ENCODE results near the gene DNAJC5. TPM values are rescaled to one million over a fixed set of nuclear protein-coding genes. Genes with fewer than 3 reads are reported as not detected.
A peak's percentile ranks its signal among the peaks of the same experiment; 100 is the strongest.

DNAJC5 gene
- total RNA-seq, 3 donors from 2014 or later = 31.1 to 37.9 (median 37.0) TPM

DNA sequence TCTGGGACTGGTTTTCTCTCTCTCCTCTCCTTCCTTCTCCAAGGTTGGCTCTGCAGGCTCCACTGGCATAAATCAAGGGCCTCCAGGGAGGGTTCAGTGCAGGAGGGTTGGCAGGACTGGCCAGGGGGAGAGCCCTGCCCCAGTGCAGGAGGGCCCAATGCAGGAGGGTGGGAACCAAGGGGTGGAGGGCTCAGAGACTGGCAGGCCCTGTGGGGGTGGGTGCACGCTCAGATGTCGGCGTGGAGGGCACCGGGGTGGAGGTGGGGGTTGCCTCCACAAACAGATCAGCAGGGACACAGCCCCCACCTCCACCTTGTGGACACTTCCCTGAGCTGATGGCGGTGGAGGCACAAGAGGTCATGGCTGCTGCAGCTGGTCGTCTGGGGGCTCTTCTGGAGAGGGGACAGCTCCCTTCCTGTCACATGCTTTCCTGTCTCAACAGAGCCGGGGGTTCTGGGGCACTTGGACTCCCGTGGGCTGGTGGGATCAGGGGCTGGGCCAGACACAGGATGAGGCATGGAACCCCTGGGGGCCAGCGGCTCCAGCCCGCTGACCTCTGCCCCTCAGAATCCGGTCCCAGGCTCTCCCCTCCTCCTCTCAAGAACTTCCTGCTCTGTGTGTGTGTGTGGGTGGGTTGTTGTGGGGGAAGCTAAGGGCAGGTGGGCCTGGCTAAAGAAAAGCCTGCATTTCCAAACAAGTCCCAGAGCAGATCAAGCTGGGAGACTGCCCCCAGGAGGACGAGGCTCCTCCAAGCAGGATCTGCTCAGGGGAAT, 36.3 kb upstream of the DNAJC5 start:
- intact Hi-C loops (cut with DNase I; ENCODE audit: low total_unique reads) = no loop called here
- Histone ChIP-seq H3K4me1 (peaks cover 23 to 35% of the 10 kb centered on the region in 2 donors), H3K27ac (peak overlapping the region; percentile 40 to 79), H3K36me3 (no peaks in the 10 kb centered on the region), H3K9me3 (no peaks in the 10 kb centered on the region), H3K4me3 (peak overlapping the region in 1 of 3 donors; percentile 15), H3K27me3 (no peaks in the 10 kb centered on the region)
- no peak for DNase-seq (ENCODE audit: low spot score in 2 of 2)
- TF ChIP-seq POLR2A (IDR thresholded peaks at IDR 0.05) (no peak), POLR2AphosphoS5 (IDR thresholded peaks at IDR 0.05) (no peak)
- TF ChIP-seq, protein P1, sequence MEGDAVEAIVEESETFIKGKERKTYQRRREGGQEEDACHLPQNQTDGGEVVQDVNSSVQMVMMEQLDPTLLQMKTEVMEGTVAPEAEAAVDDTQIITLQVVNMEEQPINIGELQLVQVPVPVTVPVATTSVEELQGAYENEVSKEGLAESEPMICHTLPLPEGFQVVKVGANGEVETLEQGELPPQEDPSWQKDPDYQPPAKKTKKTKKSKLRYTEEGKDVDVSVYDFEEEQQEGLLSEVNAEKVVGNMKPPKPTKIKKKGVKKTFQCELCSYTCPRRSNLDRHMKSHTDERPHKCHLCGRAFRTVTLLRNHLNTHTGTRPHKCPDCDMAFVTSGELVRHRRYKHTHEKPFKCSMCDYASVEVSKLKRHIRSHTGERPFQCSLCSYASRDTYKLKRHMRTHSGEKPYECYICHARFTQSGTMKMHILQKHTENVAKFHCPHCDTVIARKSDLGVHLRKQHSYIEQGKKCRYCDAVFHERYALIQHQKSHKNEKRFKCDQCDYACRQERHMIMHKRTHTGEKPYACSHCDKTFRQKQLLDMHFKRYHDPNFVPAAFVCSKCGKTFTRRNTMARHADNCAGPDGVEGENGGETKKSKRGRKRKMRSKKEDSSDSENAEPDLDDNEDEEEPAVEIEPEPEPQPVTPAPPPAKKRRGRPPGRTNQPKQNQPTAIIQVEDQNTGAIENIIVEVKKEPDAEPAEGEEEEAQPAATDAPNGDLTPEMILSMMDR (IDR thresholded peaks at IDR 0.05) = no peak

DNA sequence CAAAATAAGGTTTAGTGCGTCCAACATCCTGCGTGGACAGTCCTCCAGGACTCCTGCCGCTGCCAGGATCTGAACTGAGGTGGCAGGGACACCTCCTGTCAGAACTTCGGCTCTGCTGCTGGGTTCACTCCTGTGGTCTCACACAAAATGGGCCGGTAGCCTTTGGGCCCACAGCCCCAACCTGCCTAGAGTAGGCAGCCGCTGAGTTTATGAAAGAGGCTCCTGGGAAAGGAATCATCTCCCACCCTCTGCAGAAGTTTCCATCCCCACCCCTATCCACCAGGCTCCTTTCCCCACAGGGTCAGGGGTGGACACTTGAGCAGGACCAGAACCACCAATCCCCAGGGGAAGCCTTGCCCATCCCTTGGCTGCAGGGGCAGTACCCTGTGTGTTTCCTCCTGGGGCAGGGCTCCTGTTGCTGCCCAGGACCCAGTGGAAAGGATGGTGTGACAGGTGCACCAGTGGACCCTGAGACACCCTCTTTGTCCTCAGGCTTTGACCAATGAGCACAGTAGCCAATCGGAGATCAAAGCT, 35.7 kb upstream of the DNAJC5 start:
- Histone ChIP-seq H3K27ac (peak overlapping the region; percentile 40 to 79), H3K4me1 (peaks cover 18 to 35% of the 10 kb centered on the region in 2 donors), H3K4me3 (no peak overlapping the region), H3K9me3 (no peaks in the 10 kb centered on the region), H3K27me3 (no peaks in the 10 kb centered on the region), H3K36me3 (no peaks in the 10 kb centered on the region)
- DNase-seq (ENCODE audit: low spot score in 2 of 2) = no peak
- TF ChIP-seq, protein P1 (IDR thresholded peaks at IDR 0.05) = no peak
- no peak for TF ChIP-seq POLR2AphosphoS5 (IDR thresholded peaks at IDR 0.05)
- TF ChIP-seq POLR2A (IDR thresholded peaks at IDR 0.05) = no peak
- intact Hi-C loops (cut with DNase I; ENCODE audit: low total_unique reads) = no loop called here

DNA sequence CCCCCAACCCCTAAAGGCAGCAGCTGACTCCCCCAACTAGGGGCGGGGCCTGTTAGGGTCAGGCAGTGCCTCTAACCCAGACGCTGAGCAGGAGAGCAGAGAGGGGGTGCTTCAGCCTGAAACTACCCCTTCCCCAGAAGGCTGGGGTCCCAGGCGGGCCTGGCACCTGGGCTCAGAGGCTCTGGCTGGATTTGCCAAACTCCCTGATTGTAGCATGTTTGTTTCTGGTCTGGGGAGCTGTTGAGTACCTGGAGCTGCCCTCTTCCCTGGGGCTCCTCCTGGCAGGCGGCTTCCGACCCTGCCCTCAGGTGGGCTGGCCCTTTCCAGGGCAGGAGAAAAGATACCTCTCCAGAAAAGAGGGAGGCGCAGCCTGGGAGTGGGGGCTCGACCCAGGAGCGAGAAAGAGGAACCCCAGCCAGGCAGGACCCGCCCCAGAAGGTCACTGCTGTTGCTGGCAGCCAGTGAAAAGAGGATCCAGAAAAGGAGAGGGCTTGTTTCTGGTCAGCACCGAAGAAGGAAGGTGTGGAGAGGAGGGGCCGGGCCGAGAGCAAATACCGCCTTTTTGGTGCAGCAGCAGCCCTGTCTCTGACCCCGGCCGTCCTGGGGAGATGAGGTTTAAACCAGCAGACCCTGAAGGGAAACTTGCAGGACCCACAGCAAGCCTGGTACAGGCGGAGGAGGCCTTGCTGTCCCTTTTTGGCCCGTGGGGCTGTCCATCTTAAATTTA, 34.4 kb upstream of the DNAJC5 start:
- Histone ChIP-seq H3K27ac (peak overlapping the region; percentile 15 to 79), H3K4me1 (peaks cover 8 to 26% of the 10 kb centered on the region in 2 donors), H3K36me3 (no peaks in the 10 kb centered on the region), H3K9me3 (no peaks in the 10 kb centered on the region), H3K27me3 (no peaks in the 10 kb centered on the region), H3K4me3 (no peak overlapping the region)
- DNase-seq (ENCODE audit: low spot score in 2 of 2) = no peak
- intact Hi-C loops (cut with DNase I; ENCODE audit: low total_unique reads) = no loop called here
- TF ChIP-seq, protein P1 (IDR thresholded peaks at IDR 0.05) = no peak
- TF ChIP-seq POLR2AphosphoS5 (IDR thresholded peaks at IDR 0.05) (no peak), POLR2A (IDR thresholded peaks at IDR 0.05) (no peak)

DNA sequence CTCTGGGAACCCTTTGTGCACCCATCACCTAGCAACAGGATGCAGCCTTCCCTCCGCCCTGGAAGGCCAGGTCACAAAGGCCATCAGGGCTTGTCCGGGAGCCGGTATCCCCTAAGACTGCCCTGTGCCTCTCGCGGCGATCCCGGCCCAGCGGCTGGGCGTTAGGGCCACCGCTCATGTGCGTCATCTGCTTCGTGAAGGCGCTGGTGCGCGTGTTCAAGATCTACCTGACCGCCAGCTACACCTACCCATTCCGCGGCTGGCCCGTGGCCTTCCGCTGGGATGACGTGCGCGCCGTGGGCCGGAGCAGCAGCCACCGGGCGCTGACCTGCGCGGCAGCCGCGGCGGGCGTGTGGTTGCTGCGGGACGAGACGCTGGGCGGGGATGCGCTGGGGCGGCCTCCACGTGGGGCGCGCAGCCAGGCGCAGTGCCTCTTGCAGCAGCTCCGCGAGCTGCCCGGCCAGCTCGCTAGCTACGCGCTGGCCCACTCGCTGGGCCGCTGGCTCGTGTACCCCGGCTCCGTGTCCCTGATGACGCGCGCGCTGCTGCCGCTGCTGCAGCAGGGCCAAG, 33.5 kb upstream of the DNAJC5 start, which contains the start of gene ABHD16B:
Gene ABHD16B (plus strand): TSS at position 134 of the 570 bp plus-strand sequence. CDS start 43 bp downstream, at position 177.
- no peak within 1 kb of the TSS for H3K4me3 ChIP-seq
- no peak for TF ChIP-seq POLR2A (IDR thresholded peaks at IDR 0.05)
- TF ChIP-seq, protein P1 (IDR thresholded peaks at IDR 0.05) = no peak
- no peak for TF ChIP-seq POLR2AphosphoS5 (IDR thresholded peaks at IDR 0.05)
- H3K27ac ChIP-seq = peak within 1 kb of the TSS; percentile 15 to 95
- no peak for DNase-seq (ENCODE audit: low spot score in 2 of 2)
- H3K9me3 ChIP-seq = no peaks in the 10 kb centered on the region
- H3K4me1 ChIP-seq = peaks cover 5 to 23% of the 10 kb centered on the region in 2 donors
- H3K27me3 ChIP-seq = no peaks in the 10 kb centered on the region
- no peaks in the 10 kb centered on the region for H3K36me3 ChIP-seq
- intact Hi-C loops (cut with DNase I; ENCODE audit: low total_unique reads) = no loop called here

All from breast epithelium (tissue), 4 donors.